ENCODE measurements around the gene RIPOR3. TPM values are rescaled to one million over a fixed set of nuclear protein-coding genes. Genes with fewer than 3 reads are reported as not detected.

RIPOR3 gene
- polyA plus RNA-seq, 1 experiment, result 11.5 TPM

DNA sequence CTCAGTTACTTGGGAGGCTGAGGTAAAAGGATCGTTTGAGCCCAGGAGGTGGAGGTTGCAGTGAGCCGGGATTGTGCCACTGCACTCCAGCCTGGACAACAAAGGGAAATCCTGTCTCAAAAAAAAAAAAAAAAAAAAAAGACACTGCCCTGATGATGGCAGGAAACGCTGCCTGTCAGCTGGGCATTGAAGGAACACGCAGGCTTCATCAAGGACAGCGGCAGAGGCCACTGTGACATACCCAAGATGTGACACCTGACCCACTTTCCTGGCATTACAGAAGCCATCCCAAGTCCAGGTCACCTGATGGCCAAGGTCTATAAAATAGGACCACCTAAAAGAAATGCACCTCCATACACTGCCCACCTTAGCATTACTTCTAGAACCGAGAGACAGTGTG lies 75.9 kb downstream of the RIPOR3 start:
- CTCF ChIA-PET, result no interaction called here
- POLR2A ChIA-PET, result no interaction called here
- Histone ChIP-seq H3K27ac (ENCODE audit: low read depth, low read length) (no peak overlapping the region), H3K9me3 (ENCODE audit: control insufficient read depth, insufficient read depth, low read length) (no peaks in the 10 kb centered on the region), H3K4me3 (ENCODE audit: low read depth, low read length) (no peak overlapping the region), H3K27me3 (ENCODE audit: control insufficient read depth, insufficient read depth, low read length) (no peaks in the 10 kb centered on the region)
- TF ChIP-seq, protein P1, sequence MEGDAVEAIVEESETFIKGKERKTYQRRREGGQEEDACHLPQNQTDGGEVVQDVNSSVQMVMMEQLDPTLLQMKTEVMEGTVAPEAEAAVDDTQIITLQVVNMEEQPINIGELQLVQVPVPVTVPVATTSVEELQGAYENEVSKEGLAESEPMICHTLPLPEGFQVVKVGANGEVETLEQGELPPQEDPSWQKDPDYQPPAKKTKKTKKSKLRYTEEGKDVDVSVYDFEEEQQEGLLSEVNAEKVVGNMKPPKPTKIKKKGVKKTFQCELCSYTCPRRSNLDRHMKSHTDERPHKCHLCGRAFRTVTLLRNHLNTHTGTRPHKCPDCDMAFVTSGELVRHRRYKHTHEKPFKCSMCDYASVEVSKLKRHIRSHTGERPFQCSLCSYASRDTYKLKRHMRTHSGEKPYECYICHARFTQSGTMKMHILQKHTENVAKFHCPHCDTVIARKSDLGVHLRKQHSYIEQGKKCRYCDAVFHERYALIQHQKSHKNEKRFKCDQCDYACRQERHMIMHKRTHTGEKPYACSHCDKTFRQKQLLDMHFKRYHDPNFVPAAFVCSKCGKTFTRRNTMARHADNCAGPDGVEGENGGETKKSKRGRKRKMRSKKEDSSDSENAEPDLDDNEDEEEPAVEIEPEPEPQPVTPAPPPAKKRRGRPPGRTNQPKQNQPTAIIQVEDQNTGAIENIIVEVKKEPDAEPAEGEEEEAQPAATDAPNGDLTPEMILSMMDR (IDR thresholded peaks at IDR 0.05; ENCODE audit: low read depth, low read length), result no peak
- DNase-seq (ENCODE audit: low read depth, low spot score), result no peak

DNA sequence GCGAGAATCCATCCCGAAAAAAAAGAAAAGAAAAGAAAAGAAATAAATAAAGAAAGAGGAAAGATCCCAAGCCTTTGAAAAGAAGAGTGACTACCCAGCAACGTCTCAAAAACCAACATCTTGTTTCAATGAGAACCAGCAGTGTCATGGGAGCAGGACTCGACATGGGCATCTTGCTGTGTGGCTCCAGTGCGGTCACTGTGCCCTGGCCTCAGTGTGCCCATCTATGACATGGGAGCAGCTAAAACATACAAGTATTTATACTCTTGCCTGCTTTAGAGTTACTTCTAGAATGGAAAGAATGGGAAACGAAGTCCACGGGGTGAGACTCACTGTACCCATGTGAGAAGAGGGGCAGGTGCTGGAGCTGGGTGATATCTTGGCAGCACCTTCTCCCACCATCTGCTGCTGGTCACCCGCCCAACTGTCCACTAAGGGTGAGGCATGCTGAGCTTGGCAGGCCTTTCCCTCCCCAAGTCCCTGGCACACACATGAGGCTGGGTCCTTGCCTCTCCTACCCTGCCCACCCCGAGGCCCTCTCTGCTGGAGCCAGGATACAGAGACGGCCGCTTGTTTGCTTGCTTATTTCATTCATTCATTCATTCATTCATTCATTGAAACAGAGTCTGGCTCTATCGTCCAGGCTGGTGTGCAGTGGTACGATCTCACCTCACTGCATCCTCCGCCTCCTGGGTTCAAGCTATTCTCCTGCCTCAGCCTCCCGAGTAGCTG lies 77.7 kb downstream of the RIPOR3 start:
- H3K27ac ChIP-seq (ENCODE audit: low read depth, low read length), result no peak overlapping the region
- ChIA-PET CTCF (no interaction called here), POLR2A (no interaction called here)
- no peaks in the 10 kb centered on the region; the same call in 1 of the 2 replicates for H3K9me3 ChIP-seq (ENCODE audit: control insufficient read depth, insufficient read depth, low read length)
- no peak for DNase-seq (ENCODE audit: low read depth, low spot score)
- no peaks in the 10 kb centered on the region for H3K27me3 ChIP-seq (ENCODE audit: control insufficient read depth, insufficient read depth, low read length)
- no peak overlapping the region for H3K4me3 ChIP-seq (ENCODE audit: low read depth, low read length)
- TF ChIP-seq, protein P1 (IDR thresholded peaks at IDR 0.05; ENCODE audit: low read depth, low read length), result no peak

DNA sequence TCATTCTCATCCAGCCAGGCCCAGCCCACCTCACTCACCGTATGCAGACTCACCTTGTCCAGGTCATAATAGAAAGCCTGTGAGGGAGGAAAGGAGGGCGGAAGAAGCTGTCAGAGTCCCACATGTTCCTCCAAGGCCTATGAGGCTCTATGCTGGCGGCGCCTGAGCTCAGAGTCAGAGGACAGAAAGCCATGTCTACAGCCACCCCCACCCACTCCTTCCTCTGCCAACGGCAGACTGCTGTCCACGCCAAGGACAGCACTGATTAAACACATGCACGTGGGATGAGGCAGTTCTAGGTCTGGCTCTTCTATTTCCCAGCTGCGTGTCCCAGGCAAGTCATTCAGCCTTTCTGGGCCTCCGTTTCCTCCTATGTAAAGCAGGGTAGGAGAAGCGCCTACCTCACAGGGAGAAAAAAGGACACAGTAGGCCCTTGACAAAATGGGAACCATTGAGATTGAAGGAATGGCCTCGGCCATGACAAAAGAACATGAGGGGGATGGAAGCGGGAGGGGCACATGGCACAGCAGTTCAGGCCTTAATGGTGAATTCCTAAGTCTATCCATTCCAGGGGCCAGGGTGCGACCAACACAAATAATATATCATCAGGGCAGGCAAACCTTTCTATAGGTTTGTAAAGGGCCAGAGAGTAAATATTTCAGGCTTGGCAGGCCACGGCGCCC lies 80.1 kb downstream of the RIPOR3 start:
- CTCF ChIA-PET, result interaction anchor here (1.0 kb wide), 1 partner anchor 138 kb away, joined by 3 read pairs; no protein-coding TSS in a partner anchor
- DNase-seq (ENCODE audit: low read depth, low spot score), result no peak
- TF ChIP-seq, protein P1 (IDR thresholded peaks at IDR 0.05; ENCODE audit: low read depth, low read length), result no peak
- H3K27me3 ChIP-seq (ENCODE audit: control insufficient read depth, insufficient read depth, low read length), result no peaks in the 10 kb centered on the region
- POLR2A ChIA-PET, result interaction anchor here (0.7 kb wide), 1 partner anchor 34 kb away, joined by 7 read pairs; no protein-coding TSS in a partner anchor
- no peaks in the 10 kb centered on the region; the same call in 1 of the 2 replicates for H3K9me3 ChIP-seq (ENCODE audit: control insufficient read depth, insufficient read depth, low read length)
- no peak overlapping the region for H3K4me3 ChIP-seq (ENCODE audit: low read depth, low read length)
- H3K27ac ChIP-seq (ENCODE audit: low read depth, low read length), result no peak overlapping the region

DNA sequence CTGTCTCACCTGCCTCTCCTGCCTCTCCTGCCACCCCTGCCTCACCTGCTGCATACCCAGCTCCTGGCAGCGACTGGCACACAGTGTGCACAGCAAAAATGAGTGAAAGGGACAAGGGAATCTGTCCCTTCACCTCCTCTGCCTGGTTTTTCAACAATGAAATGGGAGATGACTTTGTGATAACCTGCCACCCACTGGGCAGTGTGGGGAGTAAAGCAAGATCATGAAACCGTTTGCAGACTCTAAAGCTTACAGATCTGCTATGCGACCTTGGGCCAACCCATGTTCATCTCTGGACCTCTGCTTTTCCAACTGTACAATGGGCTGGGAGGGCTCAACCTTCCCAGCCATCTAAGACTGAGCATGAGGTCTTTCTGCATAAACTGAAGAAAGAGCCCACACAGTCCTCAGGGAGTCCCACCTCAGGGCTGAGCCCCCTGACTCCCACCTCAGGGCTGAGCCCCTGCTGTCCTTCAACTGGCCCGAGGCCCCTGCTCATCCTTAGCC lies 81.1 kb downstream of the RIPOR3 start:
- Histone ChIP-seq H3K9me3 (ENCODE audit: control insufficient read depth, insufficient read depth, low read length) (no peaks in the 10 kb centered on the region; the same call in 1 of the 2 replicates), H3K4me3 (ENCODE audit: low read depth, low read length) (no peak overlapping the region), H3K27ac (ENCODE audit: low read depth, low read length) (no peak overlapping the region), H3K27me3 (ENCODE audit: control insufficient read depth, insufficient read depth, low read length) (no peaks in the 10 kb centered on the region)
- ChIA-PET CTCF (no interaction called here), POLR2A (no interaction called here)
- DNase-seq (ENCODE audit: low read depth, low spot score), result no peak
- TF ChIP-seq, protein P1 (IDR thresholded peaks at IDR 0.05; ENCODE audit: low read depth, low read length), result no peak

Measured in AG04450 (cell line).